GM18502 (cell line): ENCODE measurements around the gene EFNA5.
A peak's percentile ranks its signal among the peaks of the same experiment; 100 is the strongest.
"Not testable (repeated sequence)": the region's sequence is repeated elsewhere in the genome, so short reads cannot be mapped to it uniquely, and the experiment has no call there.

Experiments used
- ATAC-seq: cut with Tn5 transposase; IDR thresholded peaks from one replicate; pipeline ENCODE4 v1.9.1; 2021; ENCODE audit warnings: mild to moderate bottlenecking; ENCODE audit not compliant: unreplicated experiment, poor library complexity

The EFNA5 gene

DNA sequence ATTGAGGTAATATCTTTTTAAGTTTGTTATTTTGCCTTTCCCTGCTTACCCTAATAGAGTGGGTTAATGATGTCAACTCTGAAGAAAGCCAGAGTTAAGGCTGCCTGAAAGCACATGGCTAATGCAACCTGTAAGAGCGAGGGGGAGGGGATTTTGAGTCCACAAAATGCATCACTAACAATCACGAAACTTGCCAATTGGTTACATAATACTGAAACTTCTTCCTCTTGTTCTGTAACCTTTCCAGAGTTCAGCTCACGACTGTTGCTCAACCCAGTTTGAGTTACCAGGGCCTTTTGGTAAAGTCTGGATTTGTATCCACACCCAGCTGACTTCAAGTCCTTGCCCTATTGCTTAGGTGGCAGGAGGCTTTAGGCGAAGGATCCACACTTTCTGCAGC is 308.8 kb downstream of the EFNA5 start:
- no peak for ATAC-seq

DNA sequence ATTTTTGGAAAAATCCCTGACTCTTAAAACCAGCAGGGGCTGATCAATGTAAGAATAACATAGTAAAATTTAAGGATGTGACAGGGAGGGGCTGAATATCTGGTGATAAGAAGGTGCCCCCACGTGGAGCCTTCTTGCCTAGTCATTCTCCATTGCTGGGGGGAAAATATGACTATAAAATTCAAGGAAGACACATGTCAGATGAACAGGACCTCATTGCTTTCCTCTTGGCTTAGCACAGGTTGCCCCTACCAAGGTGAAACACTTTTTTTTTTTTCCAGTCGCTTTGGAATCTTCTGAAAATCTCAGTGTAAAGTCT is 310.9 kb downstream of the EFNA5 start:
- ATAC-seq, result no peak

DNA sequence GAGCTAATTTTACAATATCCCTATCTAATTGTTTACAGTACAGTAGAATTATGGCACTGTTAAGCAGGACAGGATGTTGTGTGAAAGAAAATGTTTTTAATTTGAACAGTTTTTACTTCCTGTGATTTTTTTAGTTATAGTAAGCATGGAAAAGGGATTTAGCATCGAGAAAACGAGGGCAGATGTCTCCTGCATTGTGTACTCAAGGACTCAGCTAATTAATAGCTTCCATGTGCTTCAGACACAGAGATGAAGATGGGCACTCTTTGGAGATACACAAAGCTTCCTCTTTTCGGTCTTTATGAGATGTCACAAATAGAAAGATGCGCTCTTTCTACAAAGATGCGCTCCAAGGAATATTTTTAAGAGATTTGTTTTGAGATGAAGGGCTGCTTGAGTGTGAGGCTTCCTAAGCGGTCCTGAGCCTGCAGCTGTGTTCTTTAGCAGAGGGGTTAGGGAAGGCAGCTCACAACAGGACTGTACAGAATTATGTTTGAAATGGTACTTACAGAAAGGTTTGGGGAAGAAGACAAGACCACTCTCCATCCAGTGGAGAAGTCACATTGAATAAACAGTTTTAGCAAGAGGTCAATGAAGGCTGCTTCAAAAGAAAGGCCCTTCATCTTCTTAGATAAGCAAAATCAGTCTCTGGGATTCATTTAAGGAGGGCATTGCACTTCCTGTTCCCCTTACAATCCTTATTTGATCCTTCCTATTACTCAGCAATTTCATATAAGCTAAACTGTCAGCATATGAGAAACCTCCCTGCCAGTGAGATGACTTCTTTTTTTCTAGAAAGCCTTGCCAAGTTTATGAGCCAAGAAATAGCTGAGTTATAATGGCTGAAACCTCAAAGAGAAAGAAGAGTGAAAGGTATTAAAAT is 311.5 kb downstream of the EFNA5 start:
- no peak for ATAC-seq

DNA sequence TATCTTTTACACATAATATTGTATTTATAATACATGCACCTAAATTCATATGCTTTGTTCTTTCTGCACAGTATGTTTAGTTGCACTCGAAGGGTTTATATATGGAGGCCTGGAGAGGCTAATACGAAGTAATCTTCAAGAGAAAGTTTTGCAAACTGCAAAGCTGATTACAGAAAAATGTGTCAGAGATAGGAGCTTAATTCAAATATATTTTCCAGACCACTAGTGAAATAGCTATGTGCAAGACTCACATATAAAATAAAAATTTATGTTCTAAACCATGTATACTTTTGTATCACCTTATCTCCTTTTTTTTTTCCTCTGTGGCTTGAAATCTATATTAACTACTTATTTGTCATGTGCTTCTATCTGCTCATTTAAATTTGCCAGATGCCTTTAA is 313.8 kb downstream of the EFNA5 start:
- ATAC-seq, result no peak

DNA sequence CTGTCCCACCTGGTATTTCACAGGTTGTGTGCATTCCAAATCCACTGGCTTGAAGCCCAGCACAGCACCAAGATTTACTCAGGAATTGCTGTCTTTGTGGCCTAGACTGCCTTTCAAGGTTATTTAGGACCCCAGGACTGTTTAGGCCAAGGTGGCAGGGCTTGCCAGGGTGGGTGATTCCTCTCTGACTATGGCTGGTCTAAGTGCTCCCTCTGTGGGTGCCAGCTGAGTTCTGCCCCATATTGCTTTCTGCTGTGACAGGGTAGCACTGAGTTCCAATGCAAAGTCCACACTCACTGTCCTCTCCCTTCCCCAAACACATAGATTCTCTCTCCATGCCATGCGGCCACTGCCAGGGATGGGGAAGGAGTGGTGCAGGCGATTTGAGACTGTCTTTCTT is 318.2 kb downstream of the EFNA5 start:
- ATAC-seq, result no peak

DNA sequence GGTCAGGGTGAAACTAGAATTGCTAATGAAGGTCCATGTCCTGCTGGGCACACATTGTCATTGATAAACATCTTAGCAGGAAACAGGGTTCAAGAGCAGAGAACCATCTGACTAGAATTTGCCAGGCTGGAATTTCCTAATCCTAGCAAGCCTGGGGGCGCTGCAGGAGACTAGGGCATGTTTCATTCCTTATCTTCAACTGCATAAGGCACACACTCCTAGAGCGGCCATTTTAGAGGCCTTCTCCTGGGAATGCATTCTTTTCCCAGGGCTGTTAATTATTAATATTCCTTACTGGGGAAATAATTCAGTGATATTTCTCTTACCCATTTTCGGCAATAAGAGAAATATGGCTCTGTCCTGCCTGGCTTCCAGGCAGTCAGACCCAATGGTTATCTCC is 324.2 kb downstream of the EFNA5 start:
- not testable (repeated sequence) for ATAC-seq

DNA sequence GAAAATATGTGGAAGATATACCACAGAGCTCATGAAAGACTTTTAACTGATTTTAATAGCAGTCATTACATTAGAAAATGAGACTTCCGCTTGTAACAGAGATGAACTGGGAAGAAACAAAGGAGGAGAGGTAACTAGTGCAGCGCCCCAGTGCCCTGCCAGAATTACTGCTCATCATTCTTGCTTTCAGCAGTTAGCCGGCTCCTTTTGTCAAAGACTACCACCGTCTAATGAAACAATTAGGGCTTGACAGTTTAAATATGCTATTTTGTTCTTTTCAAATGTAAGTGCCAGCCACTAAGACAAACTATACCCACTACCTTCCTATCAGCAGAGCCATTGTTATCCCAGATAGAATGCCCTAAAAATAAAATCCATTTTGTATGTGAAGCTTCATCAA is 328.4 kb downstream of the EFNA5 start:
- ATAC-seq, result no peak

DNA sequence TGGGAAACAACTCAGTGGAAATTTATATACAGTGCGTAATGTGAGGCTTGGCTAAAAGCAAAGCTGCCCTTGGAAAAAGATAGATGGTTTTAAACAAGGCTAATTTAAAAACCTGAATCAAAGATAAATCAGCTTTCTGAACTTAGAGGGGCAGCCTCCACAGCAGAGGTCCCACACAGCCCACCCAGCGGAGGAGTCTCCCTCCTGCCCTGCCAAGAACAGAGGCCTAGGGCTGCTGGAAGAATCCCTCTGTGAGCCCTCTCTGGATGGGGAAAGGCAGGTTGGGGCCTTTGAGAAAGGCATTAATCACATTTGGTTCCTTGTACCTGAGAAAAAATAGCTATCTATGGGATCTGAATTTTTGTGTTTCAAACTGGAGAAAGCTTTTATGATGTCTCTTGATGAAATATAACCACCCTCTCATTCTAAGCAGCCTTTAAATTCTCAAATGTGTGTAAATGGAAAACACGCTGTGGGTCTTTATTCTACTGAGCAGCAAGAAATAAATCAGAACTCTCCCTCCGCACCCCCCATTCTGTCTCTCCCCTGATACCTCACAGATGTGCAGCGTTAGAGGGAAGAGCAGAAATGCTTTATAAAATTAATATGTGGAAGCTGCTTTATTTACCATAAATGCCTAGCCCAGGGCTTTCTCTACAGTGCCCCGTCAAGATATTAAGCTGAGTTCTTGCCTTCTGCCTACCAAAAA is 329.2 kb downstream of the EFNA5 start:
- no peak for ATAC-seq

DNA sequence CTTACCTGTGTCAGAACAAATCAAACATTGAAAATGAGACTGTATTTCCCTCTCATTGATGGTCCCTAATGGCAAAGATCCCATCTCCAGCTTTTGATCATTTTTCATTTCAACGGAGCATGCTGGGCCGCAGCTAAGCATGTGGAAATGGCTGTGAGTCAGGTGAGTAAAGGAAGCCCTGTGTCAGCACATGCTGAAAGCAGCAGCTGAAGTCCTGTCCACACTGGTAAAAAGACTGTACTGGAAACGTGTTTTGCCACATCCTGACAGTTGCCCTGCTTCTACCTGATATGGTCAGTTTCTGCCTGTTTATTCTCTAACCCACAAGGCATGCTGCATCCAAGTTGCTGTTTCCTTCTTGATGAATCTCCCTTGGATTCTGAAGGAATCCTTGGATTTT is 330.1 kb downstream of the EFNA5 start:
- ATAC-seq, result no peak

DNA sequence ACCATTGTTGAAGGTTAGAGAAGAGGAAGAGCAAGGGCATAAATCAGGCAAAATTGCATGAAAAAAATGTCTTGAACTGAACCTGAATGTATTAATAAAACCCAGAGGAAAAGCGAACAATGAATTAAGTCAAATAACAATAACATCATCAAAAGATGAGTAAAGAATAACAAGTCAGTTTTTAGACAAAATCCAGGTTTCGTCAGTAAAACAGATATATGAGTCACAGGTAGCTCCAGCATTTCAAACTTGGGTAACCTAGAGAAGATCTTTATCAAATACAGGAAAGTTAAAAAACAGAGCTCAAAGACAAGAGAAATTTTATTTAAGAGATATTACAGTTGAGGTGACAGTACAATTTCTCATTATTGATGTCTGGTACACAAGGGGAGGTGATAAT is 332.4 kb downstream of the EFNA5 start:
- no peak for ATAC-seq

DNA sequence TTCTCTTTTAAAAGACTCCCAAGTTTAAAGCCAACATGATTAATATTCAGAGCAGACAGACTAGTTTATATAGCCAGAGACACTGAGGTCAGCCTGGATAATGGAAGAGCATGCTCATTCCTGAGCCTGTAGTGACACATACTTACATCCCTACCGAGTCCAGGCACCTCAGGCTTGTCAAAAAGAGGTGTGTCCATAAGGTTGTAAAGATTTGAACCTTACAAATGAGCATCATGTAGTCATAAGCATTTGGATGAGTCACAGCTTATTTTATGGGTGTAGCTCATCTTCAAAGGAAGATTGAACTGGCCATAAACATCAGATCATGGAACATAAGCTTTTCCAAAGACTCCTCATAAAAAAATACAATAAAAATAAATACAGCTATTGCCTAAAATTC is 333.5 kb downstream of the EFNA5 start:
- no peak for ATAC-seq

DNA sequence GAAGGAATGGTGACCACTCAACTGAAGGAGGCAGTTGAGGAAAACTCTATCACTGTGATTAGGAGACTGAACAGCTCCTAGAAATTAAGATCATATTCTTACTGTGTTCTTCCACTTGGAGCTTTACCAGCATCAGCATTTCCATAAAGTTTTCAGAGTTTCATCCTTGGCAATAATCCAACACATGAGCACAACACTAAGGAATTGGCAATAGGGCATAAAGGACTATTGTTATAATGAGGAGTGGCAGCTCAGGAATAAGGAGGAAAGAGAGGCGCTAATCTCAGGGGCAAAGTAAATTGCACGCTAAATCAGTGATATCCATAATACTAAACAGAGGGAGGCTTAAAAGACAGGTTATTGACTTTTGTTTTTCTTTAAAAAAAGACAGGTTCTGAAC is 338.9 kb downstream of the EFNA5 start:
- no peak for ATAC-seq

DNA sequence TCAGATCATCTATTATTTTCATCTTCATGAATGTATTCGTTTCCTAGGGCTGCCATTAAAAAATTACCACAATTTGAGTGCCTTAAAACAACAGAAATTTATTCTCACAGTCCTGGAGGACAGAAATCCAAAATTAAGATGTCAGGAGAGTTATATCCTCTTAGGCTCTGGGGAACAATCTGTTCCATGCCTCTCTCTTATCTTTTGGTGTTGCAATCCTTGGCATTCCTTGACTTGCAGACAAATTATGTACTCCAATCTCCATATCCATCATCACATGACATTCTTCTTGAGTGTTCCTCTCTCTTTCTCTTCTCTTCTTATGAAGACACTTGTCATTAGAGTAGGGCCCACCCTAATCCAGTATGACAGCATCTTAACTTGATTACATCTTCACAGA is 339.4 kb downstream of the EFNA5 start:
- no peak for ATAC-seq

DNA sequence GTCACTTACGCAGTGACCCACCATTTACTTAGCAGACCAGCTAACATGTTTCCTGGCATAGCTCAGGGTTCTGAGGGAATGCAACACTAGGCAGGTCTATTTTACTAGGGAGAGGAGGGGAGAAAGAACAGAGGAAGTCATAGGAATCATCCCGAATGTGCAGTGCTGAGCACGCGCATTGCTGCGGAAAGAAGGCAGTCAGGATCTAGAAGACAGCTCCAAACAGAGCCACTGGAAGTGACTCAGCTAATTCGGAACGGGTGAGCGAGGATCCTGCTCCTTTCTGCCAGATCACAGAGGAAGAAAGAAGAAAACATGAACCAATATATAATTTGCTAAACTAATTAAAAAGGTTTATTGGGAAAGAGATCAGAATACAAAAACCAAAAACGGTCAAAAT is 339.8 kb downstream of the EFNA5 start:
- no peak for ATAC-seq

DNA sequence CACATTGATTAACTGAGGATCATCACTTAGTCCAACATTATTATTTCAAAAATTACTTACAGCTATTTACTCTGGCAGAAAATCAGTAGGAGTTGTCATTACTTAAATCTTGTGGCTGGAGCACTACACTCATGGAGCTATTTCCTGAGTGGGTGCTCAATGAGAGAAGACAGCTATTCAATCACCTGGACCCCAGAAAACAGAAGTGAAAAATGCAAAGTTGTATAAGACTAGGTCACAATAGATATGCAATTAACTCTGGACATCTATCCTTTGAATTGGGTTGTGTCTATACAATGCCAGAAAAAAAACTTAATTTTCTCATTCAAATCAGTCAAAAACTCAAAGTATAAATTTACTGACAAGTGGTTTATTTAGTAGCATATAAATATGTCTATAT is 340.9 kb downstream of the EFNA5 start:
- peak; percentile 81 for ATAC-seq
